ENCODE data around the gene HPCAL1. TPM values are rescaled to one million over a fixed set of nuclear protein-coding genes. Genes with fewer than 3 reads are reported as not detected.

The HPCAL1 gene
- total RNA-seq, 1 donor from 2014 or later: 62.4 TPM

- Mint-ChIP-seq H3K27me3 (ENCODE audit: insufficient read depth) (no peaks in the 10 kb centered on the region), H3K9me3 (no peaks in the 10 kb centered on the region), H3K4me1 (ENCODE audit: low read depth) (peaks cover 54% of the 10 kb centered on the region), H3K36me3 (ENCODE audit: low read depth) (peaks cover 3% of the 10 kb centered on the region), H3K4me3 (no peak overlapping the region), H3K27ac (no peak overlapping the region)
- DNase-seq (ENCODE audit: low spot score): no peak
- intact Hi-C loops (cut with micrococcal nuclease): no loop called here
These were observed 24.2 kb downstream of the HPCAL1 start for GRCh38 chr2:10326707-10327594.

DNA sequence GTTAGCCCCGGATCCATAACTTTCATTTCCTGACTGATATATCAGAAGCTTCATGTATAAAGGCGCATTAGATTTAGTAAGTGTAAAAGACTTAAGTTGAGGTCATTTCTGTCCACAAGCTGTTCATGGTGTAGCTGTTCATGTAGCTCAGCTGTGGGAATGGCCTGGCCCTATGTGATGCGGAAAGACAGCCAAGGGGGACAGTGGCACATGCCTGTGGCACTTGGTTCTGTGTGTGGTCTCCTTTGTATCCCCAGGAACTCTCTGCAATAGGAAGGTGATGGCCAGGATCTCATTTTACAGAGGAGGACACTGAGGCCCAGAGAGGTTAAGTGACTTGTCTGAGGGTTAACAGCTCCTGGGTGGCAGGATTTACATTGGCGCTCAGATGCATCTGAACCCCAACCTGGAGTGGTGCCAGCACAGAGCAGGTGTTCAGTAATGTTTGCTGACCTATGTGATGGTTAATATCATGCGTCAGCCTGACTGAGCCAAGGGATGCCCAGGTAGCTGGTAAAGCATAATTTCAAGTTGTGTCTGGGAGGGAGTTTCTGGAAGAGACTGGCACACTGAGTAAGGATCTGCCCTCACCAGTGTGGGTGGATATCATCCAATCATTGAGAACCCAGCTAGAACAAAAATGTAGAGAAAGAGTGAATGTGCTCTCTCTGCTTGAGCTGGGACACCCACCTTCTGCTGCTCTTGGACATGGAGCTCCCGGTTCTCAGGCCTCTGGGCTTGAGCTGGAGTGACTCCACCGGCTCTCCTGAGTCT is 25.4 kb downstream of the HPCAL1 start:
- peaks cover 66% of the 10 kb centered on the region for H3K4me1 Mint-ChIP-seq (ENCODE audit: low read depth)
- no peak for DNase-seq (ENCODE audit: low spot score)
- H3K36me3 Mint-ChIP-seq (ENCODE audit: low read depth): peaks cover 3% of the 10 kb centered on the region
- H3K9me3 Mint-ChIP-seq: no peaks in the 10 kb centered on the region
- H3K27me3 Mint-ChIP-seq (ENCODE audit: insufficient read depth): no peaks in the 10 kb centered on the region
- intact Hi-C loops (cut with micrococcal nuclease): no loop called here
- no peak overlapping the region for H3K27ac Mint-ChIP-seq
- H3K4me3 Mint-ChIP-seq: no peak overlapping the region

GRCh38 chr2:10328670-10329579 is 26.2 kb downstream of the HPCAL1 start:
- H3K27me3 Mint-ChIP-seq (ENCODE audit: insufficient read depth): no peaks in the 10 kb centered on the region
- H3K4me3 Mint-ChIP-seq: peak overlapping the region; percentile 86
- intact Hi-C loops (cut with micrococcal nuclease): no loop called here
- H3K36me3 Mint-ChIP-seq (ENCODE audit: low read depth): peaks cover 2% of the 10 kb centered on the region
- no peak overlapping the region for H3K27ac Mint-ChIP-seq
- H3K4me1 Mint-ChIP-seq (ENCODE audit: low read depth): peaks cover 67% of the 10 kb centered on the region
- no peak for DNase-seq (ENCODE audit: low spot score)
- no peaks in the 10 kb centered on the region for H3K9me3 Mint-ChIP-seq

DNA sequence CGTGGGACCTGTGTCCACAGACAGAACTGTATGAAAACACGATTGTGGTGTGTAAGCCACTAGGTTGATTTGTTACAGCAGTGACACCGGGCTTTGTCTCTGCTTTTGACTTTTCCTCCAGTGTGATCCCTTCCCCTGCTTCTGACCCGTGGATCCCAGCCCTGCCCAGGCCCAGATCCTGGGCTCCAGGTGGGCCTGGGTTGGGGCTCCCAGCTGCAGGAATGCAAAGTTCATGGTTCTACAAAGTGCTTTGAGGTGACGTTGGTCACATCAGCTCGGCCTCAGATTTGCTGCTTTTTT is 26.8 kb downstream of the HPCAL1 start:
- peak overlapping the region; percentile 86 for H3K4me3 Mint-ChIP-seq
- intact Hi-C loops (cut with micrococcal nuclease): no loop called here
- H3K36me3 Mint-ChIP-seq (ENCODE audit: low read depth): peaks cover 2% of the 10 kb centered on the region
- H3K9me3 Mint-ChIP-seq: no peaks in the 10 kb centered on the region
- peak overlapping the region; percentile 95 for H3K27ac Mint-ChIP-seq
- peaks cover 67% of the 10 kb centered on the region for H3K4me1 Mint-ChIP-seq (ENCODE audit: low read depth)
- DNase-seq (ENCODE audit: low spot score): no peak
- no peaks in the 10 kb centered on the region for H3K27me3 Mint-ChIP-seq (ENCODE audit: insufficient read depth)

GRCh38 chr2:10329880-10330699 is 27.4 kb downstream of the HPCAL1 start:
- intact Hi-C loops (cut with micrococcal nuclease): loop anchor here (2.0 kb wide), 2 partner anchors 119 to 205 kb away; partner anchors contain the start of gene ODC1
- Mint-ChIP-seq H3K9me3 (peaks cover 5% of the 10 kb centered on the region), H3K4me3 (peak overlapping the region; percentile 86), H3K4me1 (ENCODE audit: low read depth) (peaks cover 67% of the 10 kb centered on the region), H3K36me3 (ENCODE audit: low read depth) (peaks cover 2% of the 10 kb centered on the region), H3K27ac (peak overlapping the region; percentile 95), H3K27me3 (ENCODE audit: insufficient read depth) (no peaks in the 10 kb centered on the region)
- DNase-seq (ENCODE audit: low spot score): peak; percentile 11

- peaks cover 2% of the 10 kb centered on the region for H3K36me3 Mint-ChIP-seq (ENCODE audit: low read depth)
- peak overlapping the region; percentile 86 for H3K4me3 Mint-ChIP-seq
- peaks cover 6% of the 10 kb centered on the region for H3K9me3 Mint-ChIP-seq
- no peaks in the 10 kb centered on the region for H3K27me3 Mint-ChIP-seq (ENCODE audit: insufficient read depth)
- intact Hi-C loops (cut with micrococcal nuclease): loop anchor here (1.0 to 2.0 kb wide), 3 partner anchors 78 to 206 kb away; partner anchors contain the start of gene ODC1
- peaks cover 64% of the 10 kb centered on the region for H3K4me1 Mint-ChIP-seq (ENCODE audit: low read depth)
- peak overlapping the region; percentile 95 for H3K27ac Mint-ChIP-seq
- no peak for DNase-seq (ENCODE audit: low spot score)
These were observed 28.0 kb downstream of the HPCAL1 start for GRCh38 chr2:10330700-10331026.

DNA sequence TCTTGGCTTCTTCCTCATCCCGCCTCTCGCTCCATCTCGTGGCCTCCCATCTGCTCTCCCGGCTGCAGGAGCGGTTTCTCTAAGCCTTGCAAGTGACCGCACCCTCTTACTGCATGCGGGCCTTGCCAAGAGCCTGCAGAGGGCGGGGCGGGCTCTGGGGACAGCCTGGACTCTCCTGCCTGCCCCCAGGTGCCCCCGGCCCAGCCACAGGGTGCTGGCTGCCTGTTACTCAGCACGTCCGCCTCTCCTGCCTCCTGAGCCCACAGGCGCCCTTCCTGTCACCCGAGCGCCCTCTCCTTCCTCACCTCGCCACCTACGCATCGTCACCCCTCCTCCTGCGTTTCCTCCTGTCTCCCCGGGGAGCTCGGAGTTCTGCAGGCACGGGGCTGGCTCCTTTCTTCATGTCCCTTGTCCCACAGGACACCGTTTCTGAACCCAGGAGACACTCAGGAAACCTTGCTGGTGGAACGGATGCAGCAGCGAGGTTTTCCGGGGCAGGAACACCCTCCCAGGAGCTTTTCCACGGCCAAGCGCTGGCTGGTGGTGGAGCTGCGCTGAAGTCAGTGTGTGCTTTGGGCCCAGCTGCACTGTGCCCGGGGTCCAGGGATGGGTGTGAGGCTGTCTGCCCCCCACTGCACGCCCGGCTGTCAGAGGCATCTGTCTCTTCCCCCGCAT is 28.5 kb downstream of the HPCAL1 start:
- peaks cover 2% of the 10 kb centered on the region for H3K36me3 Mint-ChIP-seq (ENCODE audit: low read depth)

GRCh38 chr2:10331702-10332401 is 29.1 kb downstream of the HPCAL1 start:
- intact Hi-C loops (cut with micrococcal nuclease): loop anchor here (1.0 to 2.0 kb wide), 6 partner anchors 27 to 489 kb away; partner anchors contain the start of genes ODC1 and TAF1B
- H3K4me3 Mint-ChIP-seq: peak overlapping the region; percentile 86
- H3K9me3 Mint-ChIP-seq: peaks cover 6% of the 10 kb centered on the region
- no peaks in the 10 kb centered on the region for H3K27me3 Mint-ChIP-seq (ENCODE audit: insufficient read depth)
- H3K36me3 Mint-ChIP-seq (ENCODE audit: low read depth): peaks cover 2% of the 10 kb centered on the region
- H3K27ac Mint-ChIP-seq: peak overlapping the region; percentile 95
- peaks cover 57% of the 10 kb centered on the region for H3K4me1 Mint-ChIP-seq (ENCODE audit: low read depth)
- peak; percentile 34 for DNase-seq (ENCODE audit: low spot score)

More for the DNA sequence above, 28.5 kb downstream of the HPCAL1 start:
- no peaks in the 10 kb centered on the region for H3K27me3 Mint-ChIP-seq (ENCODE audit: insufficient read depth)
- H3K4me1 Mint-ChIP-seq (ENCODE audit: low read depth): peaks cover 59% of the 10 kb centered on the region
- peaks cover 6% of the 10 kb centered on the region for H3K9me3 Mint-ChIP-seq
- intact Hi-C loops (cut with micrococcal nuclease): loop anchor here (1.0 to 2.0 kb wide), 3 partner anchors 77 to 206 kb away; partner anchors contain the start of gene ODC1
- DNase-seq (ENCODE audit: low spot score): peak; percentile 62
- H3K27ac Mint-ChIP-seq: peak overlapping the region; percentile 95
- peak overlapping the region; percentile 86 for H3K4me3 Mint-ChIP-seq

GRCh38 chr2:10332402-10333246 is 29.9 kb downstream of the HPCAL1 start:
- H3K9me3 Mint-ChIP-seq: peaks cover 6% of the 10 kb centered on the region
- H3K4me1 Mint-ChIP-seq (ENCODE audit: low read depth): peaks cover 55% of the 10 kb centered on the region
- peak overlapping the region; percentile 86 for H3K4me3 Mint-ChIP-seq
- DNase-seq (ENCODE audit: low spot score): no peak
- intact Hi-C loops (cut with micrococcal nuclease): loop anchor here (1.0 to 2.0 kb wide), 3 partner anchors 27 to 489 kb away; partner anchors contain the start of gene TAF1B
- H3K27me3 Mint-ChIP-seq (ENCODE audit: insufficient read depth): no peaks in the 10 kb centered on the region
- peaks cover 2% of the 10 kb centered on the region for H3K36me3 Mint-ChIP-seq (ENCODE audit: low read depth)
- H3K27ac Mint-ChIP-seq: peak overlapping the region; percentile 95

DNA sequence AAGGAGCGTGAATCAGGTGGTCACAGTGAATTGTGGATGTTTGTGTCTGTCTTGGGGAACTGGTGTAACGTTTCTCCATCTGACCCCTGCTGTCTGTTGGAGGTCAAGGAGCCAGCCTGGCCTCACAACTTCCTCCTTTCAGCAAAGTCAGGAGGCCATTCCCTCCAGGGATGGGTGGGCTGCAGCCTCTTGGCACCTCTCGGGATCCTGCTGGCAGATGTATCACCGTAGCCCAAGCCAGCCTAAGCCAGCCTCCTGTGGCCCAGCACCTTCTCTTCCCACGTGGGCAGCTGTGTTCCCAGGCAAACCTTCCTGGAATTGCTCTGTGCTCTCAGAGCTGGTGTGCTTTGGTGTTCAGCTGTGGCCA is 30.5 kb downstream of the HPCAL1 start:
- H3K27me3 Mint-ChIP-seq (ENCODE audit: insufficient read depth): no peaks in the 10 kb centered on the region
- H3K9me3 Mint-ChIP-seq: peaks cover 6% of the 10 kb centered on the region
- no peak for DNase-seq (ENCODE audit: low spot score)
- H3K4me1 Mint-ChIP-seq (ENCODE audit: low read depth): peaks cover 48% of the 10 kb centered on the region
- peak overlapping the region; percentile 95 for H3K27ac Mint-ChIP-seq
- no peak overlapping the region for H3K4me3 Mint-ChIP-seq
- intact Hi-C loops (cut with micrococcal nuclease): loop anchor here (2.0 kb wide), 1 partner anchor 322 kb away; no protein-coding TSS in a partner anchor
- H3K36me3 Mint-ChIP-seq (ENCODE audit: low read depth): peaks cover 2% of the 10 kb centered on the region

Data from activated T-helper 1 cell treated with anti-CD3 and anti-CD28 coated beads, Interleukin-12 subunit alpha, Interleukin-12 subunit beta, Interleukin-2, Interleukin-4 antibody, amounts not matched to agents 30 ng/mL and 10 ng/mL and 1 ng/mL, durations not matched to agents 14 hours and 24 hours and 36 hours (primary cell).